Inflammatory macrophage treated with lipopolysaccharide for 4 hours (primary cell): ENCODE results near the gene DGKZ.

Source experiments
- DNase-seq: peaks from one replicate; pipeline ENCODE4 v3.0.0-alpha.2; 2020

The DGKZ gene

DNA sequence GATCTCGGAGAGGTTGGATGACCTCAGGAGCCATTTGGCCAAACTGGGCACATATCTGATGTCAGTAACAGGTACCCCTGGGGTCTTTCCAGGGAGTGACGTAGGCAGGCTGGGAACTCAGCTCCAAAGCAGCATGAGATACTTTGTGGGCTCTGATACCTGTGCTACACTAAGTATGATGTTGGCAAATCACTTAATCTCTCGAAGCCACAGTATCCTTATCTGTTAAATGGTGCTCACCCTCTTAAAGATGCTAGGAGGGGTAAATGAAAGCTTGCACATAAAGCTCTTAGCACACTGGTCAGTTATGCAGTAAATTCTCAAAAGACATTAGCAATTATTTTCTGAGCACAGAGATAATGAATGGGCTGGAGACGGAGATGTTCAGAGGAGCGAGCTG, 17.1 kb upstream of the DGKZ start:
- no peak for DNase-seq

DNA sequence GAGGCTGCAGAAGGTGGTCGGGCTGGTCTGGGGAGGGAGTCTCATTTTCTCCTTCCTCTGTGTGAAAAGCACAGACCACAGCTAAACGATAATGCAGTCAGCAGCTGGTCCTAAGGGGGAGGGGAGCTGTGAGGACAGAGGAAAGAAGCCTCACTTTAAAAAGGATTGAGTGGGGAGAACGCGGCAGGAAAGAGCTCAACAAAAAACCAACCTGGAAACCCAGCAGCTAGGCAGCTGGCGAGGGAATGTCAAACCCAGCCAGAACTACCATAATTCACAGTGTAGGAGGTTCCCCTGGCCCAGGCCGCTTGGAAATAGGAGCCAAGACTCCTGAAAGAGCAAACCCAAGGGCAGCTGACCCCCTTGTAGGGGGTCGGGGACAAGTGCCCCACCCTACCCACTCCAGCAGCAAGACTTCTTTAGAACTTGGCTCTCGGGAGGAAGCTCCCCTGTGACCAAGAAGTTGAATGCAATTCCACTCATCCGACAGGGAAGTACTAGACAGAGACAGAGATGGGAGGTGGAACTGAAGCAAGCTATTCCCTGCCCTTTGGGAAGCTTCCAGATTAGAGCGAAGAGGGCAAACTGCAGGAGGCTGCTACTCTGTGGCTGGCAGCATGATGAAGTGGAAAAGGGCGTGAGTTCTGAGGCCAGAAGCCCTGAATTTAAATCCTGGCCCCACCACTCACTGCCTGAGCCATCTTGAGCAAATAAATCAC, 16.5 kb upstream of the DGKZ start:
- no peak for DNase-seq

DNA sequence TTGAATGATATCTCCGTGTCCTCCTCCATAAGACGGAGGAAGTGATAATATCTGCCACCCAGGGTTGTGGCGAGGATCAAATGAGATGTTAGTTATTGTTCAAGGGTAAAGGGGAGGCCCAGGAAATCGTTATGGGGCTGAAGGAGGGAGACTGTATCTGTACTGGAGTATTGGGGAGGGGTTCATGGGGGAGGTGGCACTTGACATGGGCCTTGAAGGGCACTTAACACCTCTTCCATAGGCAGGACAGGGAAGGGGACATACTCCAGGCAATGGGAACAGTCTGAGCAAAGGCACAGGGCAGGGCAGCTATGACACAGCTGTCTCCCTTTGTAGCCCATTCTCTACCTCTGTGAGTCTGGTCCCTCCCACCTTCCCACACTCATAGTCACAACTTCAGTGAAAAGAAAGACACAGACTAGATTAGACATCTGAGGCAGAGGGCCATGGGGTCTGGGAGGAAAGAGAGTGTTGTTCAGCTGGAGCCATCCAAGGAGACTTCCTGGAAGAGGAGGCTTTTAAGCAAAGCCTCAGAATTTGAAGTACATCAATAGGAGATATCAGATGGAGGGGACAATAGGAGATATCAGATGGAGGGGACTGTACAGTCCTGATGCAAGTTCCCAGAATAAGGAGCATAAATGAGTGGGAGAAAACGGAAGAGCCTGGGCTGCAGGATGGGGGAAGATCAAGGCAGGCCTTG, 15.8 kb upstream of the DGKZ start:
- DNase-seq: no peak

DNA sequence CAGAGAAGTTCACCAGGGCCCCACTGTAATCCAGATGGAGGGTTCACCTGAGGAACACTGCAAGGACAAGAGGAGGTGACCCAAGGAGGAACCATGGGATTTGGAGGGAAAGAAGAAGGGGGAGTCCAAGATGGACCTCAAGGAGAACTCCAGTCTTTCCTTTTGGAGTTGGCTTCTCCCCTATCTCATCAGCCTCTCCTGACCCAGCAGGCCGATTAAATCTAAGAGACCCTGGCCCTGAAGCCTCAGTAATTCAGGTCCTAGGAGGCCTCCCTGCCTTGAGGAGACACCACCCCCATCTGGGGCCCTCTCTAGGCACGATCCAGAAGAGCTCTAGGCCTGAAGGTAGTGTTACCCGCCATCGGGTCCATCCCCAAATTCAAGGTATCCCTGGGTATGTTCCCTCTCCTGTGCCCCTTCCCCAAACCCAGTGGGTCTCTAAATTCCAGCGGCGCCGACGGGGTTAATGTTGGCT, 15.1 kb upstream of the DGKZ start:
- DNase-seq: no peak

DNA sequence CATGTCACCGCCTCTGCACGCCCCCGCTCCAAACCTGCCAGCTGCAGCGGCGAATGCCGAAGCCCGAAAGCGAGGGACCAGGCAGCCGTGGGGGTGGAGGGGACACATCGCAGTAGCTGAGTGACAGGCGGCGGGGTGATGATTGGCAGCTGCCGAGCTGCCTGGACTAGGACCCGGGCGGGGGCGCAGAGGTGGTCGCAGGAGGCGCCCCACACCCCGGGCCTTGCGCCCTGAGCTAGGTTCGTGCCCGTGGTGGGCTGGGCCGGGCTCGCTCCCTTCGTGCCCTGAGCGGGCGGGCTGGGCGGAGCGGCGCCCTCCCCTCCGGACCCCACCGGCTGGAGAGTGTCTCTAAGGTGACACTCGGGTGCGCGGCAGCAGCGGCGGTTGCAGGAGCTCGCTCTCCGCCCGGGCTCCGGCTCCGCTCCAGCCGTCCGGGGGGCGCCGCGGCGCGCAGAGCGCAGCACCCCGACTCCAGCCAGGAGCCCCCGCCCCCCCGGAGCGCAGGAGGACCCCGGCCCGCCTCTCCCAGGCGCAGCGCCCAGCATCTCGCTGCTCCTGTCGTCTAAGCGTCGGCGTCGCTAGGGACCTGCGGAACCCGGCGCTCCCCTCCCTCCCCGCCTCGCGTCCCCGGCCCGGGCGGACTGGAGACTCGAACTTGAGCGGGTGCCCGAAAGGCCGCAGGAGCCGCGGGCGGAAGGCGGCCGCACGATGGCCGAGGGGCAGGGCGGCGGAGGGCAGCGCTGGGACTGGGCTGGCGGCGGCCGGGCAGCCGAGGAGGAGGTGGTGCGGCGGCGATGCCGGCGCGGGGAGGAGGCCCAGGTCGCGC, 14.5 kb upstream of the DGKZ start:
- DNase-seq: no peak

DNA sequence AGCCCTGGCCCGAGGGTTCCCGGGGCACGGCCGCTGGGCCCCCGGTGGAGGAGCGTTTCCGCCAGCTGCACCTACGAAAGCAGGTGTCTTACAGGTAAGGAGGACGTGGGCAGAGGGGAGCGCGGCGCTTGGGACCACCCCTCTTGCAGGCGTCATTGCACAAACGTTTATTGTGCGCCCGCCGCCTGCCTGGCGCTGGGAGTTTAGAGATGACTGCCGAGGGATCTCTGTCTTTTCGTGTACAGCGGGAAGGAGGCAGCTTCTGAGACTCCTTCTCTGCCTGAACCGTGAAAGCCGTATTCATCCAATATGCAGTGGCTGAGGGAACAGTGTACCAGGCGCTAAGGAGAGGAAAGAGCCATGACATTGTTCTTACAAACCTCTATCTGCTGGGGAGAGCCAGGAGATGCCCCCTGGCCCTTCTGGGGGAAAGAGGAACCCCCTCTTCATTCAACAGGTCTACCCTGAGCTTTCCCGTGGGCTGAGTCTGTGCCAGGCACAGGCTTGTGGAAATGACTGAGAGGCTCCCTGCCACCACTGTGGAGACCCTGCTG, 13.8 kb upstream of the DGKZ start:
- DNase-seq: no peak

DNA sequence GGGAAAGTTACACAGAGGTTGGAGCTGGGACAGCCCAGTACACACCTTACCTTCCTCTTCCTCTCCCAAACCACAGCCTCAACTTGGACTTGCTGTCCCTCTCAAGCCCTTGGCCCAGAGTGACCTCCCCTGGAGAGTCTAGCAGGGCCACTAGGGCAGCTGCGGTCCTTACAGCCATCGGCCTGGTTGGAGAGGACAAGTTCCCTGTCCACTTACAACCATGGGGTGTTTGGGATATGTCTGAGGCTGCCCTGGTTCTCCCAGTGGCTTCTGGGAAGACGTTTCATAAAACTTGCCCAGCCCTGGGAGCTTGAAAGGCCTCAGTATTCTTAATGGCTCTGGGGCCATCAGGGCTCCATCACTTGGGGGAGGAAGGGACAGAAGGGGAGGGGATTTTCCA, 13.1 kb upstream of the DGKZ start:
- no peak for DNase-seq

DNA sequence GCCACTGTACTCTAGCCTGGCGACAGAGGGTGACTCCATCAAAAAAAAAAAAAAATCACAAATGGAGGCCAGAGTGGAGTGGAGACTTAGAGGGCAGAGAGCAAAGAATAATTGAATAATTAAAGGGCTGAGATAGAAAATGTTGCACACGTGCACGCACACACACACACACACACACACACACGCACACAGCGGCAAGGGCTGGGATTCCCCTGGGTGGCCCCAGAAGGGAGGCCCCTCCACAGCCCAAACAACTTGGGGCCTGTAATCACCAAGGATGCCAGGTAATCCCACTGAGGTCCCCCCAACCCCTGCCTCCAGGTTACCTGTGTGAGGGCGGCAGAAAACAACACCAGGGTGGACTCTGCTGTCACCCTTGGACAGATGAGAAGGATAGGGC, 12.0 kb upstream of the DGKZ start:
- no peak for DNase-seq

DNA sequence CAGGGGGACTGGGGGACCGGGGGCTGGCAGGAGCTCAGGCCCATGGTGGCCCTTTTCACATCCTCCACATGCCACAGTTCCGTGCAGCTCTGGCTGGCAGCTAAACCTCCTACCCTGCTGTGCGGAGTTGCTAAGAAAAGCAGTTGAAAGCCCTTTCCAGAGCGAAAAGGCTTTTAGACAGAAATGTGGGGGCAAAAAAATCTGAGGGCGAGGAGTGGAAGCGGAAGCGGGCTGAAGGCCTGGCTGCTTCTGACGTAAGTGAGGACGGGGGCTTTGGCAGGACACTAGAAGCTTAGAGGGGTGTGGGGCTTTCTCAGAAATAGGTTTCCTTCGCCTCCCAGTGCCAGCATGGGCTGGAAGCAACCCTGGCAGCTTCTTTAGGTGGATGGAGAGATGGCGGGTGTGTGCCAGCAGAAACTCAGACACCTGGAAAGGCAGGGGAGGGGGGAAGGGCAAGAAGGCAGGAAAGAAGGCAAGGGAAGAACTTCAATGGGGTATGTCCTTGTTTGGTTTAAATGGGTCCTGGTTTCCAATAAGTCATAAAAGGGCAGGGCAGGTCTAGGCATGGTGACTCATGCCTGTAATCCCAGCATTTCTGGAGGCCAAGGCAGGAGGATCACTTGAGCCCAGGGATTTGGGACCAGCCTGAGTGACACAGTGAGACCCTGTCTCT, 11.2 kb upstream of the DGKZ start:
- no peak for DNase-seq

DNA sequence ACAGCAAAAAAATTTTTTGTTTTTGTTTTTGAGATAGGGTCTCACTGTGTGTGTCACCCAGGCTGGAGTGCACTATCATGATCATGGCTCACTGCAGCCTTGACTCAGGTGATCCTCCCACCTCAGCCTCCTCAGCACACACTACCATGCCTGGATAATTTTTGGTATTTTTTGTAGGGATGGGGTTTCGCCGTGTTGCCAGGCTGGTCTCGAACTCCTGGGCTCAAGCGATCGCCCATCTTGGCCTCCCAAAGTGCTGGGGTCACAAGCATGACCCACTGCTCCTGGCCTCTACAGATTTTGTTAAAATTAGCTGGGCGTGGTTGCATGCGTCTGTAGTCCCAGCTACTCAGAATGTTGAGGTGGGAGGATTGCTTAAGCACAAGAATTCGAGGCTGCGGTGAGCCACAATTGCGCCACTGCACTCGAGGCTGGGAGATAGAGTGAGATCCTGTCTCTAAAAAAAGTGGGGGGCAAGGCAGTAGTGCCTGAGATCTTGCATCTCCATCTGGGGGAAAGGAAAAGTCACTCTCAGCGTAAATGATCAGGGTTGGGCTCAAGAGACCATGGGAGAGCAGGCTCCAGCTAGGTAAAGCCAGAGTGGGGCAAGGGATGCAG, 10.6 kb upstream of the DGKZ start:
- DNase-seq: peak; percentile 87

DNA sequence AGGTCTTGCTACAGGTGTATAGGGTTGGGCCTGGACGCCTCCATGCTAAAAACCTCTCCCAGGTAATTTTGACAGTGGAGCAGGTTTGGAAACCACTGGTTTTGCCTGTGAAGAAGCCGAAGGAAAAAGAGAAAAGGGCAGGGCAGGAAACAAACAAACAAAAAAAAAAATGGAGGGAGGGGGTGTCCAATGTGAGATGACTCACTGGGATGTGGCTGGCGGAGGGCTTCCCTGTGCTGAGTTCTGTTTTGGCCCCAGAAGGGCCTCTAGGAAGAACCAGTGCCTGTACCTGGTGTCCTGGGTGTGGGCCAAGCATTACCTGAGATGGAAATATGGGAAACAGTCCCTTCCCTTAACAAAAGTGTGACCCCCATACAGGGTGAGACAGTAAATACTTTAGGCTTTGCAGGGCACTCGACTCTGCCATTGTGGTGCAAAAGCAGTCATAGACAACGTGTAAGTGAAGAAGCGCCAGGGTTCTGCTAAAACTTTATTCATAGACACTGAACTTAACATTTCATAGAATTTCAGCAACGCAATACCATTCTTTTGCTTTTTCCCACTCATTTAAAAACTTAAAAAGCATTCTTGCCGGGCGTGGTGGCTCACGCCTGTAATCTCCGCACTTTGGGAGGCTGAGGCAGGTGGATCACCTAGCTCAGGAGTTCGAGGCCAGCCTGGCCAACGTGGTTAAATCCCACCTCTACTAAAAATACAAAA, 9.5 kb upstream of the DGKZ start:
- no peak for DNase-seq

DNA sequence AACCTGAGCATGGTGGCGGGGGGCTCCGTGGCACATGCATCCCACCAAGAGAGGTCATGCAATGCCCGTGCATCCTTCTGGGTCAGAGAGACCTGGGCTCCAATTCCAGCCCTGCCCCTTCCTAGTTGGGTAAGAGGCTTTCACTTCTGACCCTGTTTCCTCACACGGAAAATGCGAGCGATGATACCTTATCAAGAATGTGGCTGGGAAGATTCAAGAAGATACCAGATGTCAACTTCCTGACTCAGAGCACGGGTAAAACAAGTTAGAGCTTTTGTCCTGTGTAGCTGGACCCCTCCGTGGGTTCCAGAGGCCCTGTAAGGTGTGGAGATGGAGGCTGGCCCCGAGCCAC, 8.7 kb upstream of the DGKZ start:
- peak; percentile 26 for DNase-seq

DNA sequence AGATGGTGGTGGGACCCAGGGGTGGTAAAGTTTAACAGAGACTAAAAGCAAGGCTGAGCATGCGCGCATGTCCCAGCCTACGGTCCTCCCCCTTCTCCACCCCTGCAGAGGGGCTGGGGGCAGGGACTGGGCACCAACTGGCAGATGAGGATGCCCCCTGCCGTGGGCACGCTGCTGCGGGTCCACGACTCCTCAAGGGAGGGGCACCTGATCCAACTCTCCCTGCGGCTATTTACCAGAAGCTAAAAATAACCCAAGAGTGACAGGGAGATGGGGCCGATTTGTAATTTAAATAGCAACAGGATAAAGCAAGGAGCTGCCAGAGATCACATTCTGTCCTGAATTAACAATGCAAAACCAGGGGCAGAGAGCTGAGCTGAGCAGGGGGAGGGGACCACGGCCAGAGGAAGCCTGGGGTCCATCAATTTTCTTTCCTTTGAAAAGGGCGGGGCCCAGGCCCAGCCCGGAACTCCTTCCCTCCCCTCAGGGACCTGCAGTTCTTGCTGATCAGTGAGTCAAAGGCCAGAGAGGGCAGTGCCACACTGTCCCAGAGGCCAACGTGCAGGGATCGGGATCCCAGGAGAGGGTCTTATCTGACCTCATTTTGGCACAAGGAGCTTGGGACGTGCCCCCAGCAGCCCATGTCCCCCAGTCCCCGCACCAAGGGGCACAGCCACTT, 8.1 kb upstream of the DGKZ start:
- DNase-seq: no peak

DNA sequence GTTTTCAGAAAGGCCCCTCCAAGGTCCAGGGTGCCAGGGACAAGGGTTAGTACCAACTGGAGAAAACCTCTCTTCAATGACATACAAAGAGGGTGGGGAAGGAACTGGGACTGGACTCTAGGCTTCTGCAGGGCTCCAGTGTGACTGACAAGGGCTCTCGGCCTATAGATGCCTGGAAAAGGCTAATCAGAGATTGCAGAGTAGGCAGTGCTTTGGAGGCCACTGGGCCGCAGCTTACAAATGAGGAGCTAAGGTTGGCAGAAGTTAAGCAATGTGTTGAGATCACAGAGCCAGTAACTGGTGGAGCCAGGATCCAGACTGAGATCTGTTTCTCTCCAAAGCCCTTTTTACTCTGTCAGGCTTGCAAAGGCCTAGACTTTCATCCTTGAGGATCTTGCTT, 7.4 kb upstream of the DGKZ start:
- DNase-seq: peak; percentile 74

DNA sequence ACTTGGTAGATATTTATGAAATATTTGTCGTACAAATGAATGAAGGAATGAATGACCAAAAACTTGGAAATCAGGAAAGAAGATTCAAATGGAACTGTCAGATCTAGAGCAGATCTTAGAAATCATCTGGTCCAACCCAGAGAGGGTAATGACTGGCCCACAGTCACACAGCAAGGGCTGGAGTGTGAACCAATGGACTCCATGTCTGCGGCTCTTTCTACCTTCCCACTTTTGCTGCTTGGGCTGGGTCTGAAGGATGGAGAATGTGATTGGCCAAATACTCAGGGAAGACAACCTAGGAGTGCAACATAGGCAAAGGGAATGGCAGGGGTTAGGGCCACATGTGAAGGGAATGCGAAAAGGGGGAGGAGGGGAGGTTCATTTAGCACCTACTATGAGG, 5.8 kb upstream of the DGKZ start:
- DNase-seq: no peak

DNA sequence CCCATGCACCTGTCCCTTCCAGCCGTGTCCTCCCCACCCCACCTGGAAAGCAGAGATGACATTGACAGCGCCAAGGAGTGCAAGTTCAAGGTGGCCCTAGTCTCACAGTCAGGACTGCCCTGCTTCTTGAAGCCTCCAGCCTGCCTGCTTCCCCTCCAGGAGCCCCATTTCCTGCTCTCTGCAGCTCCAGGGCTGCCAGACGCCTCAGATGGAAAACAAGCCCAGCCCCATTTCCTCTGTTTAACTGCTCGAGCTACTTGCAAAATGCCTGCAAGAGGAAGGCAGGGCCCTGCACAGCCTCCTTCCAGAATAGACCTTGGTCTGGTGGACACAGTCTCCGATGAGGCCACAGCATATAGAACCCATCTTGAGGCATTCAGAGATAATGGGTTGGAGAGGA, 5.0 kb upstream of the DGKZ start:
- peak; percentile 48 for DNase-seq

DNA sequence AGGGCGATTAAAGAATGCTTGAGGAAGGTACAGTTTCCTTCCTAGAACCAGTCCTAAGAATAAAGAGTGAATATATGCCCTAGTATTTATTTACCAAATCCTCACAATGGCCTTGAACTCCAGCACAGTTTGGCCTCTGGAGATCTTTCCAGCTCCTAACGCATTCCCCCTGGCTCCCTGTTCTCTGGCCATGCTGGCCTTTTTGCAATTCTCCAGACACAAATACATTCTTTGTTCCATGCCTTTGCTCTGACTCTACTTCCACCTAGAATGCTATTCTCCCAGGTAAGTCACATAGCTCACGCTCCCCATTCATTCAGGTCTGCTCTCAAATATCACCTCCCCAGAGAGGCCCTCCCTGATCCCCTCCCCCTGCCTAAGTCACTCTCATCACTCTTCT, 3.7 kb upstream of the DGKZ start:
- no peak for DNase-seq

DNA sequence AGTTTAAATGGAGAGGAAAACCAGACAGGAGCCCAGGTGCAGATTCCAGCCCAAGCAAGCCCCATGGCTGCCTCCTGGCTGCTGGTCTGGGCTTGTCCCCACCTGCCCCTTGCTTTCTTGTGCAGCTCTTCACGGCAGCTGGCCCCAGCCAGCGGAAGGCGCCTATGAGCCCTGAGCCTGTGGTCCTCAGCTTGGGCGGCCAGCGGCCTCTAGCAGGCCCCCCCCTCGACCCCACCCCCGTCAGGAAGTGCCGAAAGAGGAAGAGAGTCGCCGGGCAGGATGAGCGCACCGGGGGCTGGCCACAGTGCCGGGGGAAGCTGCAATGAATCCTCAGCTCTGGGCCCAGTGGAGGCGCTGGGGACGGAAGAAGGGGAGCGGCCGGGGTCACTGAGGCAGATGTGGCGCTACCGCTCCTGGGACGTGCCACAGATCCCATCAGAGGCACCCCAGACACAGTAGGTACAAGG, 2.1 kb upstream of the DGKZ start:
- peak; percentile 69 for DNase-seq

DNA sequence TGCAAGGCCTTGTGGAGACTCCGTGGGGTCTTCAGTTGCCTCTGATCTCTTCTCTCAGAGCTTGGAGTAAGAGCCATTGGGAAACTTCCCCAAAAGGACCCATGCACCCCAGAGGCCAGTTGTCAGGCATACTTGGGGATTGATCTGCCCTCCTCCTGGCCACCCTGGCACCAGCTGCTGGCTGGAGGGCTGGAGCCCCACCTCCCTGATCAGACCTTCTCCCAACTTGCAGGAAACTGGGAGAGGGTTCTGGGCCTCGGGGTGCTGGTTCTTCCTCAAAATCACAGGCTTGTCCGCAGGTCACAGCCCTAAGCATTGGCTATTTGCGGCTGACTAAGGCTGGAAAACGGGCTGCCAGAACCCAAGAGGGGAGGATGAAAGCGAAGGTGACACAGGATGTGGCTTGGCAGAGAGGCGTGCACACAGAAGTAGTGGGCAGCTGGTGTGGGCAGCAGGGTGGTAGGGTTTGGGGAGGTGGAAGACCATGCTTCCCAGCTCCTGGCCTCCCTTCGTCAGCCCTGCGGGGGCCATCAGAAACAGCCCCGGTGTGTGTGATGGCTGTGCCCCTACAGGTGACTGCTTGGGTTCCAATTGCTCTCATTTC, 1.3 kb upstream of the DGKZ start:
- DNase-seq: peak; percentile 50

DNA sequence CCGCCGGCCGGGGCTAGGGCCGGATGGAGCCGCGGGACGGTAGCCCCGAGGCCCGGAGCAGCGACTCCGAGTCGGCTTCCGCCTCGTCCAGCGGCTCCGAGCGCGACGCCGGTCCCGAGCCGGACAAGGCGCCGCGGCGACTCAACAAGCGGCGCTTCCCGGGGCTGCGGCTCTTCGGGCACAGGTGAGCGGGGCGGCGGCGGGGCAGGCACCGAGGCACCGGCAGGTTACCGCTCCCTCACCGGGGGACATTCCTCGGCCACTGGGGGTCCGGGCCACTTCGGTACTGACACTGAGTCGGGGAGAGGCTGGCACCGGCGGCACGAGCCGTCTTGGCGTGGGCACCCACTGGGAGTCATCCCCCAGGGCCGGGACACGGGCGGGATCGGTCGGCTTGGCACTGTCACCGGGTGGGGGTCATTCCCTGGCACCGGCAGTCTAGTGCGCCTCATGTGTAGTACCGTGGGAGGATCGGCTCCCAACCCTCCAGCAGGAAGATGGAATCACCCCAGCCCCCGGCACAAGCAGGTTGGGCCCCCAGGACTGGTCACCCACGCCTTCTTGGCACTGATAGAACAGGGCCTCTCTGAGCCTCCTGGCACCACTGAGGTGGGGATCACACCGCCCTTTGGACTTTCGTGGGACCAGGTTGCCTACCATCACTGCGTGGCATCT, 511 bp downstream of the DGKZ start:
- DNase-seq: no peak
